HUES64 (cell line): ENCODE data around the gene IGF1R.
"Not testable (repeated sequence)": the region's sequence is repeated elsewhere in the genome, so short reads cannot be mapped to it uniquely, and the experiment has no call there.

Experiments
- H3K27ac ChIP-seq: 2 replicates; pipeline ENCODE4 v1.7.0; 2013; ENCODE audit warnings: low read depth, low read length, inconsistent platforms
- H3K27me3 ChIP-seq: 2 replicates; pipeline ENCODE4 v1.6.1; 2013; ENCODE audit warnings: mild to moderate bottlenecking, low read length; ENCODE audit not compliant: insufficient read depth
- H3K36me3 ChIP-seq: 2 replicates; pipeline ENCODE4 v1.6.1; 2013; ENCODE audit warnings: mild to moderate bottlenecking, low read length; ENCODE audit not compliant: insufficient read depth
- H3K4me1 ChIP-seq: 2 replicates; pipeline ENCODE4 v1.6.1; 2013; ENCODE audit warnings: mild to moderate bottlenecking, low read length, moderate library complexity; ENCODE audit not compliant: insufficient read depth
- H3K4me3 ChIP-seq: 2 replicates; pipeline ENCODE4 v1.5.1; 2013; ENCODE audit warnings: mild to moderate bottlenecking, low read length, moderate library complexity
- H3K9ac ChIP-seq: 2 replicates; pipeline ENCODE4 v1.6.1; 2013; ENCODE audit warnings: mild to moderate bottlenecking, low read depth, low read length
- H3K9me3 ChIP-seq: 2 replicates; pipeline ENCODE4 v1.6.1; 2013; ENCODE audit warnings: low read depth, low read length; ENCODE audit not compliant: insufficient read depth
- WGBS: fragments of 150-250, 120-280 bp; methylation state at CpG from one replicate; pipeline ENCODE4 v1.1.7; 2013; ENCODE audit warnings: missing lambda C conversion rate; 5-methylcytosine and 5-hydroxymethylcytosine counted together

The IGF1R gene

DNA sequence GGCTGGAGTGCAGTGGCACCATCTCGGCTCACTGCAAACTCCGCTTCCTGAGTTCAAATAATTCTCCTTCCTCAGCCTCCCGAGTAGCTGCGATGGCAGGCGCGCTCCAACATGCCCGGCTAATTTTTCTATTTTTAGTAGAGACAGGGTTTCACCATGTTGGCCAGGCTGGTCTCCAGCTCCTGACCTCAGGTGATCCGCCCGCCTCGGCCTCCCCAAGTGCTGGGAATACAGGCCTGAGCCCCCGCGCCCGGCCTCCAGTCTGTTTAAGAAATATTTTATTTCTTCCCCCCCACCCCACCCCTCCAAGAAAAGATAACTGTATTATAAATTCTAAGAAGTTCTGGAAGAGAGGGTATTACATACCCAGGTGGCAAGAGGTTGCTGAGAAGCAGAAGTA is 29.8 kb upstream of the IGF1R start:
- not testable (repeated sequence) for H3K9ac ChIP-seq, H3K9me3 ChIP-seq, H3K4me3 ChIP-seq, H3K36me3 ChIP-seq, H3K27me3 ChIP-seq, H3K4me1 ChIP-seq, H3K27ac ChIP-seq
- WGBS: 92% methylated on average over 10 of the region's 13 CpGs

DNA sequence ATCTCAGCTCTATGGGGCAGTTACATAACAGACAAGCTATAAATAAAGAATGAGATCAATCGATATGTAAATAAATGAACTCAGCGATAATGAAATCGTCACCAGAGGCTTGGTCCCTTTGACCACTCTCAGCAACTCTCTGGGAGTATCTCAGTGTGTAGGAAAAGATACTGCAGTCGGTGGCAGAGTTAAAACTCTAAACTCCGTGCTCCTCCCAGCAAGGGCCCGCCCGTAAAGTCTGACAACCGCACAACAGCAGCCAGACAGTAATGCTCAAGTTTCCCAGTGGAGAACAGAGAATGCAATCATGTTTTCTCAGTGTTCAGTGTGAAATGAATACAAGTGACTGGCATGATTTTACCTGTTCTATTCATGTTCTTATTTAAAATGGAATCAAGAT is 28.3 kb upstream of the IGF1R start:
- H3K27me3 ChIP-seq: no peaks in the 10 kb centered on the region
- H3K36me3 ChIP-seq: no peaks in the 10 kb centered on the region
- H3K4me3 ChIP-seq: no peak overlapping the region
- no peak overlapping the region for H3K27ac ChIP-seq
- no peak overlapping the region for H3K9ac ChIP-seq
- 76% methylated on average over 8 of the region's 8 CpGs for WGBS
- no peaks in the 10 kb centered on the region for H3K9me3 ChIP-seq
- no peaks in the 10 kb centered on the region for H3K4me1 ChIP-seq

DNA sequence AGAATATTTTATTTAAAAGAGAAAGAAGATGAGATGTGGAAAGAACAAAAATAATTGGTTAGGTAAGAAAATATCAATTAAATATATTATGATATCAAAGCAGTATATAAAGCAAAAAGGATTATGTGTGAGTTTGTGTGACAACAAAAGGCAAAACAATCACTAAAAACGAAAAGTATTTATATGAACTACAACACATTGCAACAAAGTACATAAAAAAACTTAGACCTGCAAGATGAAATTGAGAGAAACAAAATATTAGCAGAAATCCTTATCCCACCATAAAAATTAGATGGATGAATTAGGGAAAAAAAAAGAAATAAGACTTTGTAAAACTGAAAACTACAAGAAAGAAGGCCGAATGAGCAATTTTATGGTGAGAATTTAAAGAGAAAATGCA is 27.3 kb upstream of the IGF1R start:
- H3K4me3 ChIP-seq: no peak overlapping the region
- no peaks in the 10 kb centered on the region for H3K36me3 ChIP-seq
- H3K27me3 ChIP-seq: no peaks in the 10 kb centered on the region
- no peak overlapping the region for H3K27ac ChIP-seq
- H3K4me1 ChIP-seq: no peaks in the 10 kb centered on the region
- WGBS: 88% methylated on average over 1 of the region's 2 CpGs
- no peak overlapping the region for H3K9ac ChIP-seq
- H3K9me3 ChIP-seq: no peaks in the 10 kb centered on the region

DNA sequence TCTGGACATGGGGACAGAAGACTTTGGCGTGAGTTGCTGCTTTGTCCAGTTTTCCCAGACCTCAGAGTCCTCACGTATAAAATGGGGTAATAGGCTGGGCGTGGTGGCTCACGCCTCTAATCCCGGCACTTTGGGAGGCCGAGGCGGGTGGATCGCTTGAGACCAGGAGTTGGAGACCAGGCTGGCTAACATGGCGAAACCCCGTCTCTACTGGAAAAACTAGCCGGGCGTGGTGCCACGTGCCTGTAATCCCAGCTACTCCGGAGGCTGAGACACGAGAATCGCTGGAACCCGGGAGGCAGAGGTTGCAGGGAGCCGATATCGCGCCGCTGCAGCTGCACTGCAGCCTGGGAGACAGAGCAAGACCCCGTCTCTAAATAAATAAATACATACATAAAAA is 22.7 kb upstream of the IGF1R start:
- Histone ChIP-seq H3K4me1 (peaks cover 6% of the 10 kb centered on the region; the same call in 1 of the 2 replicates), H3K9ac (no peak overlapping the region), H3K9me3 (no peaks in the 10 kb centered on the region), H3K27ac (no peak overlapping the region), H3K36me3 (no peaks in the 10 kb centered on the region), H3K27me3 (no peaks in the 10 kb centered on the region), H3K4me3 (no peak overlapping the region)
- WGBS: 95% methylated on average over 21 of the region's 22 CpGs

GRCh38 chr15:98626153-98626552 is 22.2 kb upstream of the IGF1R start:
- no peak overlapping the region for H3K27ac ChIP-seq
- H3K27me3 ChIP-seq: no peaks in the 10 kb centered on the region

GRCh38 chr15:98628216-98628615 is 20.1 kb upstream of the IGF1R start:
- Histone ChIP-seq H3K9ac (no peak overlapping the region), H3K27ac (no peak overlapping the region), H3K4me1 (peaks cover 6% of the 10 kb centered on the region; the same call in 1 of the 2 replicates), H3K4me3 (no peak overlapping the region), H3K27me3 (no peaks in the 10 kb centered on the region), H3K36me3 (no peaks in the 10 kb centered on the region), H3K9me3 (no peaks in the 10 kb centered on the region)
- 100% methylated on average over 1 of the region's 1 CpG for WGBS

More at GRCh38 chr15:98626153-98626552, 22.2 kb upstream of the IGF1R start:
- H3K36me3 ChIP-seq: no peaks in the 10 kb centered on the region
- 74% methylated on average over 4 of the region's 4 CpGs for WGBS
- no peaks in the 10 kb centered on the region for H3K9me3 ChIP-seq
- H3K9ac ChIP-seq: no peak overlapping the region
- no peak overlapping the region for H3K4me3 ChIP-seq
- peaks cover 6% of the 10 kb centered on the region; the same call in 1 of the 2 replicates for H3K4me1 ChIP-seq

- no peaks in the 10 kb centered on the region for H3K27me3 ChIP-seq
- no peaks in the 10 kb centered on the region for H3K36me3 ChIP-seq
- H3K4me1 ChIP-seq: peaks cover 12% of the 10 kb centered on the region
- H3K4me3 ChIP-seq: no peak overlapping the region
- no peaks in the 10 kb centered on the region for H3K9me3 ChIP-seq
- 34% methylated on average over 7 of the region's 7 CpGs for whole genome bisulfite sequencing
- no peak overlapping the region for H3K27ac ChIP-seq
- no peak overlapping the region for H3K9ac ChIP-seq
Measured at GRCh38 chr15:98635848-98636247, 12.5 kb upstream of the IGF1R start.

DNA sequence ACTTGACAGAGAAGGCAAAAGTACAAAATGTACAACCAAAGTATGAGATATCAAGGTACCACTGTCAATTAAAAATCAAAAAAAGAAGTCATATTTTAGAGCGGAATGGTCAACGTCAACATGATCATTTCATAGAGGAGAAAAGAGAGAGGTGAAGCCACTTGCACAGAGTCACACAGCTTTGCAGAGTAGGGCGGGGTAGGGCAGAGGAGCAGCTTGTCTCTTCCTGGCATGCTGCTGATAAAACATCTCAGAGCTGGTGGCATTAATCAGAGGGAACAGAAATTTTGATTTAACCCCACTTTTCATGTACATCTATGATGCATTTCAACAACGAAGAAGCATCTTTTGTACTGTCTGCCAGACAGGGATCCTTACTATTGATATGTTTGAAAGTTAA is 5.2 kb upstream of the IGF1R start:
- Histone ChIP-seq H3K27me3 (no peaks in the 10 kb centered on the region), H3K36me3 (no peaks in the 10 kb centered on the region), H3K9me3 (no peaks in the 10 kb centered on the region), H3K9ac (no peak overlapping the region), H3K27ac (no peak overlapping the region), H3K4me3 (no peak overlapping the region), H3K4me1 (peaks cover 11% of the 10 kb centered on the region)
- WGBS: 92% methylated on average over 4 of the region's 4 CpGs

GRCh38 chr15:98646546-98647025 is 1.8 kb upstream of the IGF1R start:
- no peaks in the 10 kb centered on the region for H3K9me3 ChIP-seq
- H3K36me3 ChIP-seq: no peaks in the 10 kb centered on the region
- 0 out of 2 replicates have a peak overlapping the region, but pooled peaks have one; percentile 99 for H3K27ac ChIP-seq
- WGBS: 3% methylated on average over 4 of the region's 7 CpGs
- H3K9ac ChIP-seq: peak overlapping the region; percentile 77
- H3K27me3 ChIP-seq: no peaks in the 10 kb centered on the region
- H3K4me3 ChIP-seq: peak overlapping the region; percentile 78
- peaks cover 12% of the 10 kb centered on the region for H3K4me1 ChIP-seq

DNA sequence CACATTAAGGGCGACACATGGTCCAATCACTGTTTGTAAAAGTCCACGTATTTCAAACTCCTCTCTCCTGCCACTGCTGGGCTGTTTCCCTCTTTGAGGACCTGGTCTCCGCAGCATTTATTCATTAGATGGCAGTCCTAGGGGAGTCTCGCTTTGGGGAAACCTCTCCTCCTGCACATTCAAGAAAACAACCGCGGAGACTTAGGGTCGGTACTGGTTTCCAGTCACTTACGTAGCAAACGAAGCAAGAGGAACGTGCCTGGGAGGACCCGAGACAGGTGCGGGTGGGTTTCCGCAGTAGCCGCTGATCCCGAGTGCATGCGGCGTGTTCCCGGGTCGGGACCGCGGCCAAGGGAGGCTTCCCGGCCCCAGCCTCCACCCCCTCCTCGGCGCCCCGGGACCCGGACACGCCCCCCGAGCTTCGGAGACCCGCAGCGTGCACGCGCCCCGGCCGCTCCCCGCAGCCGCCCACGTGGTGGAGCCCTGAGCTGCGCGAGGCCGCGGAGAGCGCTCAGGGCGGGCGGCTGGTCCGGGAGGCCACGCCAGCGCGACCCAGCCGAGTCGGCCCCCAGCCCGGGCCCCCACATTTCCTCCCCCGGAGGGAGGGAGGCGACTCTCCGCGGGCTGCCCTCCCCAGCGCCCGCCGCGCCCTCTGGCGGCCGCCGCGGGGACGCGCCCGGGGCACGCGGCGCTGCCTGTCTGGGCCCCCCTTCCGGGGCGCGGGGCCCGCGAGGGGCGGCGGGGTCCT is 1.1 kb upstream of the IGF1R start:
- Histone ChIP-seq H3K36me3 (no peaks in the 10 kb centered on the region), H3K4me1 (peaks cover 18% of the 10 kb centered on the region), H3K9ac (peak overlapping the region; percentile 77), H3K27ac (peak overlapping the region; percentile 99; the same call in 1 of the 2 replicates), H3K4me3 (peak overlapping the region; percentile 78), H3K27me3 (no peaks in the 10 kb centered on the region), H3K9me3 (no peaks in the 10 kb centered on the region)
- WGBS: under 1% methylated on average over 77 of the region's 77 CpGs

DNA sequence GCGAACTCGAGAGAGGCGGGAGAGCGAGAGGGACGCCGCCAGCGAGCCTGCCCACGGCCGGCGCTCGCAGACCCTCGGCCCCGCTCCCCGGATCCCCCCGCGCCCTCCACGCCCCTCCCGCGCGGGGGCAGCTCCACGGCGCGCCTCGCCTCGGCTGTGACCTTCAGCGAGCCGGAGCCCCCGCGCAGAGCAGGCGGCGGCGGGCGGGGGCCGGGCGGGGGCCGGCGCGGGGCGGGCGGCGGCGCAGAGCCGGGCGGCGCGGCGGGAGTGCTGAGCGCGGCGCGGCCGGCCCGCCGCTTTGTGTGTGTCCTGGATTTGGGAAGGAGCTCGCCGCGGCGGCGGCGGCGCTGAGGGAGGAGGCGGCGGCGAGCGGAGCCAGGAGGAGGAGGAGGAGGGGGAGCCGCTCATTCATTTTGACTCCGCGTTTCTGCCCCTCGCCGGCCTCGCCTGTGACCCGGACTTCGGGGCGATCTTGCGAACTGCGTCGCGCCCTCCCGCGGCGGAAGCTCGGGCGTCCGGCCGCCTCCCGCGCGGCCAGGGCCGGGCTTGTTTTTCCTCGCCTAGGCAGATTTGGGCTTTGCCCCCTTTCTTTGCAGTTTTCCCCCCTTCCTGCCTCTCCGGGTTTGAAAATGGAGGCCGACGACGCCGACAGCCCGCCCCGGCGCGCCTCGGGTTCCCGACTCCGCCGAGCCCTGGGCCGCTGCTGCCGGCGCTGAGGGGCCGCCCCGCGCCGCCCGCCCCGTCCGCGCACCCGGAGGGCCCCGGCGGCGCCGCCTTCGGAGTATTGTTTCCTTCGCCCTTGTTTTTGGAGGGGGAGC is 524 bp downstream of the IGF1R start:
- H3K27me3 ChIP-seq: no peaks in the 10 kb centered on the region
- under 1% methylated on average over 115 of the region's 121 CpGs for WGBS
- H3K9ac ChIP-seq: peak overlapping the region; percentile 91
- peak overlapping the region; percentile 95 for H3K27ac ChIP-seq
- H3K4me1 ChIP-seq: peaks cover 35% of the 10 kb centered on the region
- peak overlapping the region; percentile 78 for H3K4me3 ChIP-seq
- H3K9me3 ChIP-seq: no peaks in the 10 kb centered on the region
- H3K36me3 ChIP-seq: no peaks in the 10 kb centered on the region
